A549 (cell line): ENCODE data around the gene SYTL3. TPM values are rescaled to one million over a fixed set of nuclear protein-coding genes. Genes with fewer than 3 reads are reported as not detected.
"Not testable (repeated sequence)": the region's sequence is repeated elsewhere in the genome, so short reads cannot be mapped to it uniquely, and the experiment has no call there.

Source experiments
- ATAC-seq, 2 experiments: fragments of 200-7000 bp in 1 of 2; fragments of >200 bp in 1 of 2; cut with Nextera tagmentation in 1 of 2; cut with Tn5 transposase in 1 of 2; 3 replicates each; pipeline versions ENCODE4 v1.8.0 to v1.9.1; 2018 to 2020; ENCODE audit warnings: mild to moderate bottlenecking in 1 of 2, moderate library complexity in 1 of 2
- CTCF ChIA-PET: fragments of 300-600 bp; sonication (Branson Sonifier 250); formaldehyde crosslinking; extraction: SDS; loops from one replicate; lab custom pipeline; 2021; ENCODE audit warnings: antibody characterized with exemption, inconsistent platforms; lab: Yijun Ruan, JAX
- POLR2A ChIA-PET: fragments of 350-600 bp; formaldehyde crosslinking; extraction: SDS; loops from one replicate; lab custom pipeline; 2021; ENCODE audit warnings: antibody characterized with exemption, inconsistent platforms; lab: Yijun Ruan, JAX
- DNase-seq, 2 experiments: peaks; one replicate each; pipeline versions ENCODE4 v3.0.0 to v3.0.0-alpha.2; 2011 to 2016; ENCODE audit warnings: low read depth in 1 of 2, low spot score in 1 of 2
- FAIRE-seq: peaks from 2 replicates; lab custom pipeline; 2011; peaks lifted over from hg19 to GRCh38; lab: Jason Lieb, UNC
- H3K27ac ChIP-seq, 2 experiments: fragments of >200 bp; sonication (Bioruptor Twin); formaldehyde crosslinking; 3 replicates each; pipeline ENCODE4 v1.5.1; 2016 to 2017
- H3K4me1 ChIP-seq: fragments of >200 bp; sonication (Bioruptor Twin); formaldehyde crosslinking; 3 replicates; pipeline ENCODE4 v1.6.1; 2016
- H3K4me2 ChIP-seq: fragments of >200 bp; sonication (Bioruptor Twin); formaldehyde crosslinking; 3 replicates; pipeline ENCODE4 v1.6.1; 2016
- H3K4me3 ChIP-seq: fragments of >200 bp; sonication (Bioruptor Twin); formaldehyde crosslinking; 3 replicates; pipeline ENCODE4 v1.5.1; 2016
- H3K9me3 ChIP-seq: fragments of >200 bp; sonication (Bioruptor Twin); formaldehyde crosslinking; 3 replicates; pipeline ENCODE4 v1.6.1; 2016
- BCL3 ChIP-seq: fragments of >200 bp; sonication (Bioruptor Twin); formaldehyde crosslinking; IDR thresholded peaks from 3 replicates; pipeline ENCODE4 v1.6.1; 2016
- BHLHE40 ChIP-seq: IDR thresholded peaks from 2 replicates; pipeline ENCODE4 v1.6.1; 2012; ENCODE audit warnings: low read depth, low read length, inconsistent platforms
- CEBPB ChIP-seq, 2 experiments: fragments of >200 bp in 1 of 2; sonication (Bioruptor Twin) in 1 of 2; formaldehyde crosslinking in 1 of 2; IDR thresholded peaks; 2 replicates each; pipeline ENCODE4 v1.6.1; 2012 to 2016
- CHD2 ChIP-seq: fragments of 150-350 bp; IDR thresholded peaks from 2 replicates; pipeline ENCODE4 v1.6.1; 2014; ENCODE audit warnings: low read length; ENCODE audit not compliant: partially characterized antibody
- CTCF ChIP-seq: fragments of >200 bp; sonication (Bioruptor Twin); formaldehyde crosslinking; IDR thresholded peaks from 3 replicates; pipeline ENCODE4 v1.5.1; 2016
- E2F6 ChIP-seq: IDR thresholded peaks from 2 replicates; pipeline ENCODE4 v1.6.1; 2012; ENCODE audit warnings: low read depth, borderline replicate concordance
- FOSL2 ChIP-seq, 2 experiments: fragments of 450-650 bp in 1 of 2; fragments of >200 bp in 1 of 2; sonication (Bioruptor Twin) in 1 of 2; formaldehyde crosslinking; IDR thresholded peaks; 2 replicates each; pipeline versions ENCODE4 v1.5.0 to v1.6.1; 2016 to 2020; ENCODE audit warnings: mild to moderate bottlenecking in 1 of 2, moderate library complexity in 1 of 2
- HDAC2 ChIP-seq: fragments of 200-600 bp; sonication (generic); IDR thresholded peaks from 2 replicates; pipeline ENCODE4 v1.6.1; 2016
- MAX ChIP-seq: IDR thresholded peaks from 2 replicates; pipeline ENCODE4 v1.6.1; 2012
- MAZ ChIP-seq: fragments of 150-350 bp; IDR thresholded peaks from 2 replicates; pipeline ENCODE4 v1.6.1; 2014; ENCODE audit warnings: antibody characterized with exemption, low read depth, low read length, borderline replicate concordance
- NFE2L2 ChIP-seq: fragments of 150-350 bp; conservative IDR thresholded peaks from 2 replicates; pipeline ENCODE4 v1.6.1; 2014; ENCODE audit warnings: low read length
- POLR2A ChIP-seq: IDR thresholded peaks from 2 replicates; pipeline ENCODE4 v1.6.1; 2012; ENCODE audit warnings: mild to moderate bottlenecking, low read length
- RAD21 ChIP-seq, 2 experiments: fragments of >200 bp in 1 of 2; sonication (Bioruptor Twin) in 1 of 2; formaldehyde crosslinking in 1 of 2; IDR thresholded peaks in 1 of 2; conservative IDR thresholded peaks in 1 of 2; 2 replicates in 1 of 2; 3 replicates in 1 of 2; pipeline ENCODE4 v1.6.1; 2012 to 2018; ENCODE audit warnings: inconsistent platforms in 1 of 2
- RARB ChIP-seq: fragments of 250-450 bp; sonication (Bioruptor Pico); IDR thresholded peaks from 2 replicates; pipeline ENCODE4 v1.8.0; 2021; ENCODE audit warnings: mild to moderate bottlenecking, moderate library complexity
- REST ChIP-seq: fragments of 200-600 bp; sonication (generic); IDR thresholded peaks from 2 replicates; pipeline ENCODE4 v1.6.1; 2016; ENCODE audit warnings: antibody characterized with exemption, mild to moderate bottlenecking, moderate library complexity
- RFX5 ChIP-seq: fragments of 450-650 bp; IDR thresholded peaks from 2 replicates; pipeline ENCODE4 v1.7.1; 2014; ENCODE audit warnings: antibody characterized with exemption, mild to moderate bottlenecking, moderate library complexity
- SMC3 ChIP-seq: fragments of >200 bp; sonication (Bioruptor Twin); formaldehyde crosslinking; IDR thresholded peaks from 3 replicates; pipeline ENCODE4 v1.6.1; 2018; ENCODE audit warnings: inconsistent platforms
- SREBF2 ChIP-seq: fragments of 450-650 bp; IDR thresholded peaks from 2 replicates; pipeline ENCODE4 v1.6.1; 2014; ENCODE audit warnings: mild to moderate bottlenecking, moderate library complexity
- TFCP2L1 ChIP-seq: fragments of 250-450 bp; sonication (Bioruptor Pico); IDR thresholded peaks from 2 replicates; pipeline ENCODE4 v1.5.0; 2021; ENCODE audit warnings: mild to moderate bottlenecking
- TP53 ChIP-seq: fragments of 250-450 bp; sonication (Bioruptor Pico); IDR thresholded peaks from 2 replicates; pipeline ENCODE4 v1.5.0; 2021; ENCODE audit warnings: mild to moderate bottlenecking, moderate library complexity
- ZNF302 ChIP-seq: fragments of 250-450 bp; sonication (Bioruptor Pico); IDR thresholded peaks from 2 replicates; pipeline ENCODE4 v1.9.0; 2021; ENCODE audit warnings: inconsistent platforms, mild to moderate bottlenecking, moderate library complexity
- ZSCAN20 ChIP-seq: fragments of 250-450 bp; sonication (Bioruptor Pico); IDR thresholded peaks from 2 replicates; pipeline ENCODE4 v1.8.0; 2022; ENCODE audit warnings: mild to moderate bottlenecking, moderate library complexity
- WGBS: methylation state at CpG from one replicate; pipeline ENCODE4 v1.1.6; 2017; ENCODE audit errors: missing lambda C conversion rate; 5-methylcytosine and 5-hydroxymethylcytosine counted together
- polyA plus RNA-seq, 4 experiments: library from polyadenylated mRNA; depleted of rRNA in 3 of 4; stranded (reverse); fragments of >200 nt; fragmentation: RNase III in 1 of 4; extraction: RNeasy Plus Mini Kit Qiagen cat#74134 plus additional on column Dnase treatment in 1 of 4; gene quantifications; 2 replicates in 3 of 4; 3 replicates in 1 of 4; pipeline ENCODE4 v1.2.3, GENCODE V29; 2011 to 2017

Gene SYTL3
- polyA plus RNA-seq, 2 of the 4 experiments (the other 2 are of a cell fraction) = 0.63 to 0.89 TPM

GRCh38 chr6:158605266-158605878 lies 44.5 kb upstream of the SYTL3 start:
- peak; percentile 81 to 92 for ATAC-seq
- no peak overlapping the region for H3K27ac ChIP-seq
- H3K4me2 ChIP-seq = no peak overlapping the region; the same call in 2 of the 3 replicates
- peak; percentile 59 to 73 for DNase-seq
- no peak overlapping the region for H3K4me3 ChIP-seq
- H3K9me3 ChIP-seq = no peaks in the 10 kb centered on the region
- WGBS = 17% methylated on average over 13 of the region's 13 CpGs
- peak; percentile 54 for FAIRE-seq
- H3K4me1 ChIP-seq = no peaks in the 10 kb centered on the region
- CTCF ChIA-PET = interaction anchor here (0.6 to 5.2 kb wide), 29 partner anchors 10 to 500 kb away, joined by 3 to 34 read pairs (median 4); no protein-coding TSS in a partner anchor
- TF ChIP-seq HDAC2 (no peak), CTCF (peak; percentile 59), TP53 (CRISPR knock-in tag) (no peak), SMC3 (peak; percentile 67), MAX (peak; percentile 44; the same call in 1 of the 2 replicates), RAD21 (conservative IDR thresholded peaks at IDR 0.05 in 1 of 2, IDR thresholded peaks at IDR 0.05 in 1 of 2) (peak; percentile 55 to 58)
- TF ChIP-seq, all 56 proteins: peak for 4
- POLR2A ChIA-PET = no interaction called here

GRCh38 chr6:158606011-158606410 lies 43.8 kb upstream of the SYTL3 start:
- POLR2A ChIA-PET, H3K4me1 ChIP-seq, H3K4me3 ChIP-seq, H3K9me3 ChIP-seq, H3K27ac ChIP-seq, H3K4me2 ChIP-seq, DNase-seq, ATAC-seq, FAIRE-seq: not testable (repeated sequence)
- CTCF ChIA-PET = interaction anchor here (0.6 to 5.2 kb wide), 17 partner anchors 11 to 405 kb away, joined by 3 to 34 read pairs (median 4); no protein-coding TSS in a partner anchor
- 84% methylated on average over 15 of the region's 15 CpGs for WGBS

- TF ChIP-seq NFE2L2 = no peak
- TF ChIP-seq ZSCAN20 (CRISPR knock-in tag) = no peak
- TF ChIP-seq CTCF = no peak
- no peak for TF ChIP-seq POLR2A
- no peak for TF ChIP-seq HDAC2
- no peak for TF ChIP-seq SREBF2
- no peak for TF ChIP-seq E2F6
- no peak for TF ChIP-seq TFCP2L1 (CRISPR knock-in tag)
- no peak for TF ChIP-seq CEBPB (IDR thresholded peaks at IDR 0.05)
- TF ChIP-seq RFX5 = no peak
- no peak for TF ChIP-seq REST
- no peak for TF ChIP-seq BCL3
- TF ChIP-seq BHLHE40 = no peak
- TF ChIP-seq MAZ = no peak
- no peak for TF ChIP-seq ZNF302 (CRISPR knock-in tag)
- TF ChIP-seq CHD2 = no peak
- TF ChIP-seq FOSL2 (IDR thresholded peaks at IDR 0.05) = no peak
- TF ChIP-seq FOSL2 (CRISPR knock-in tag; IDR thresholded peaks at IDR 0.05) = no peak
- TF ChIP-seq RARB (CRISPR knock-in tag) = no peak
- TF ChIP-seq, all 56 proteins: peak for 0
- Histone ChIP-seq H3K4me1 (no peaks in the 10 kb centered on the region), H3K9me3 (no peaks in the 10 kb centered on the region), H3K4me3 (no peak overlapping the region), H3K27ac (no peak overlapping the region), H3K4me2 (no peak overlapping the region)
- no peak for DNase-seq
- no peak for ATAC-seq
- 98% methylated on average over 5 of the region's 7 CpGs for WGBS
- CTCF ChIA-PET = interaction anchor here (4.5 to 5.2 kb wide), 2 partner anchors 386 to 393 kb away, joined by 32 to 34 read pairs; no protein-coding TSS in a partner anchor
- no peak for FAIRE-seq
- POLR2A ChIA-PET = no interaction called here
These were observed 42.9 kb upstream of the SYTL3 start for GRCh38 chr6:158606935-158607334.
